ENCODE results near the gene MAMLD1.
"Not testable (repeated sequence)": the region's sequence is repeated elsewhere in the genome, so short reads cannot be mapped to it uniquely, and the experiment has no call there.

MAMLD1 gene

GRCh38 chrX:150362599-150363481 lies at the start of gene MAMLD1:
Gene MAMLD1, plus strand, starts transcription at chrX:150363317. Its CDS starts 82,200 bp downstream, at chrX:150445517.
- DNase-seq: peak in 1 of 2 experiments; percentile 9

- DNase-seq: no peak
These were observed 49.6 kb upstream of the MAMLD1 start for GRCh38 chrX:150313514-150313913.

- DNase-seq: no peak
These were observed 48.9 kb upstream of the MAMLD1 start for GRCh38 chrX:150314186-150314585.

GRCh38 chrX:150316564-150316963 lies 46.6 kb upstream of the MAMLD1 start:
- no peak for DNase-seq

- DNase-seq: no peak
These were observed 40.1 kb upstream of the MAMLD1 start for GRCh38 chrX:150323020-150323419.

- no peak for DNase-seq
These were observed 38.9 kb upstream of the MAMLD1 start for GRCh38 chrX:150324035-150324728.

GRCh38 chrX:150324919-150325318 lies 38.2 kb upstream of the MAMLD1 start:
- DNase-seq: no peak

GRCh38 chrX:150326541-150327247 lies 36.4 kb upstream of the MAMLD1 start:
- DNase-seq: no peak

GRCh38 chrX:150329282-150329681 lies 33.8 kb upstream of the MAMLD1 start:
- no peak for DNase-seq

- DNase-seq: no peak
These were observed 33.2 kb upstream of the MAMLD1 start for GRCh38 chrX:150329868-150330267.

- no peak for DNase-seq
These were observed 31.1 kb upstream of the MAMLD1 start for GRCh38 chrX:150332023-150332422.

GRCh38 chrX:150334100-150334499 lies 29.0 kb upstream of the MAMLD1 start:
- no peak for DNase-seq

- no peak for DNase-seq
These were observed 28.1 kb upstream of the MAMLD1 start for GRCh38 chrX:150334981-150335380.

- no peak for DNase-seq
These were observed 26.1 kb upstream of the MAMLD1 start for GRCh38 chrX:150337026-150337425.

GRCh38 chrX:150337536-150337935 lies 25.6 kb upstream of the MAMLD1 start:
- no peak for DNase-seq

- no peak for DNase-seq
These were observed 24.5 kb upstream of the MAMLD1 start for GRCh38 chrX:150338615-150339014.

GRCh38 chrX:150339736-150340135 lies 23.4 kb upstream of the MAMLD1 start:
- no peak for DNase-seq

- DNase-seq: not testable (repeated sequence)
These were observed 22.8 kb upstream of the MAMLD1 start for GRCh38 chrX:150340326-150340725.

GRCh38 chrX:150347471-150347870 lies 15.6 kb upstream of the MAMLD1 start:
- DNase-seq: no peak

GRCh38 chrX:150348365-150348764 lies 14.8 kb upstream of the MAMLD1 start:
- no peak for DNase-seq

GRCh38 chrX:150352114-150352513 lies 11.0 kb upstream of the MAMLD1 start:
- DNase-seq: no peak

- no peak for DNase-seq
These were observed 10.5 kb upstream of the MAMLD1 start for GRCh38 chrX:150352581-150352980.

- no peak for DNase-seq
These were observed 7.2 kb upstream of the MAMLD1 start for GRCh38 chrX:150355913-150356312.

- no peak for DNase-seq
These were observed 5.3 kb upstream of the MAMLD1 start for GRCh38 chrX:150357790-150358189.

Data from NCI-H1930 (cell line).